ENCODE measurements around the gene SIL1. TPM values are rescaled to one million over a fixed set of nuclear protein-coding genes. Genes with fewer than 3 reads are reported as not detected.
"Not testable (repeated sequence)": the region's sequence is repeated elsewhere in the genome, so short reads cannot be mapped to it uniquely, and the experiment has no call there.

Gene SIL1
- 23.1 and 32.1 TPM in 2 replicates for total RNA-seq (2014; rRNA removed; shearing (Covaris generic))

DNA sequence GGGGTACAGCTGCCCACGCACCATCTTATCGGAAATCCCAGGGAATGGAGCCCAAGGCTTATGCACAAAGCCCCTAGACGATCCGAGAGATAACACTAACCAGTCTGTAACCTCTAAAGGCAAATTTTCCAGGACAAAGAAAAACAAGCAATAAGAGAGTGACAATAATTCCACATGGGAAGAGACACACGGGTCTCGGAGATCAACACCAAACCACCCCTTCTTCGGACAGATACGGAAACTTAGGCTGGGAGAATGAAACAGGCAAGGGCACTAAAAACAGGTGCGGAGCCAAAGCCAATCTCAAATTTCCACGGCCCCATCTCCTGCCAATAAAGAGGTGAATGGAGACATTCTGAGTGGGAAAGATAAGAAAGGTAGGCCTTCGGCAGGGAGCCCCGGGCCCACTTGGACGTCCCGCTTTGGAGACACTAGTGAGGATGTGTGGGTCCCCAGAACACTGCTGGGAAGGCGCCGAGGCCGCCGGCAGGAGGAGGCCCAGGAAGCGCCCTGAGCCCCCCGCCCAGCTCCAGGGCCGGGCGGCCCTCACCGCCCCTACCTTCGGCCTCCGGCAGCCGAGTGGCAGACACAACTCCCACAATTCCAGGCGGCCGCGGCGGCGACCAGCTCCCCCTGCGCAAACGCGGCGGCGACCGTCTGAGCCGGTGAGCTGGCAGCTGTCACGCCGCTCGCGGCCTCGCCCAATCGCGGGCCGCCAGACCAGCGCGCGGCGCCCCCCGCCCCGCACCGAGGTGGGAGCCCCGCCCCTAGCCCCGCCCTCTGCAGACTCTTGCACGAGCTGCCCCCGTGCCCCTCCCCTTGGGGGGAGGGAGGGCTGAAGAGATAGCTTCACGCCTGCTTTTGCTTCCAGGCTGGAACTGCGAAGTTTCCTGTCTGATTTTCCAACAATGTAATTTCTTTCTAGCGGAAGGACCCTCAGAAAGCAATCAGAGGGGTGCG, at the start of gene SIL1:
SIL1 (minus strand) TSS at position 659 of the 960 bp plus-strand sequence. CDS start 70,525 bp downstream, outside the sequence.
- DNase-seq (ENCODE audit: low spot score), result peak; percentile 94

GRCh38 chr5:139246394-139246793, 48.2 kb upstream of the SIL1 start:
- DNase-seq (ENCODE audit: low spot score), result no peak

DNA sequence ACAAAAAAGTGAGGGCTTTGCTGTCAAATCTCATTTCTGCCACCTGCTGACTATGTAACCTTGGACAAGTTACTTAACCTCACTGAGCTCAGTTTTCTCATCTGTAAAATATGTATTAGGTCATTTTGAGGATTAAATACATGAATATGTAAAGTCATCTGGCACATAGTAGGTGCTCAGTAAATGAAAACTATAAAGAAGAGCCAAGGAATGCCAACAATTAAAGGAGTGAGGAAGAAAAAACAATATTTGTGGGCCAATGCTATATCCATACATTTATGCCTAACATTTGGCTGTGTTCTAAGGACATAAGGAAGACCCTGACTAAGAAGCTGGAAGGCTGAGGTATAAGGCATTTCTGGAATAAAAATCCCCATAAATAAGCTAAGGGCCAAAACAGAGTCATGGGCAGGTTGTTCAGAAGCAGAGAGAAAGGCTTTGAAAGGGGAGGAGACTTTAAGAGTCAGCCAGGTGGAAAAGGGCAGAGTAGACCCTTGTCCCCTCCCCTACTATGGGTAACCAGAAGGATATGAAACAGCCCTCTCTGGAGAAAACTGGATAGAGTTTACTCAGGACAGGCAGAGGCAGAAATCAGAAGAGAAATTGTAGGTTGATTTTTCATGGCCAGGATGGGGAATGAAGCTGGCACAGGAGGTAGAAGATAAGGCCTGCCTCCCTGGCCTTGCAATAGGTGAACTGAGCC, 47.6 kb upstream of the SIL1 start:
- DNase-seq (ENCODE audit: low spot score), result no peak

DNA sequence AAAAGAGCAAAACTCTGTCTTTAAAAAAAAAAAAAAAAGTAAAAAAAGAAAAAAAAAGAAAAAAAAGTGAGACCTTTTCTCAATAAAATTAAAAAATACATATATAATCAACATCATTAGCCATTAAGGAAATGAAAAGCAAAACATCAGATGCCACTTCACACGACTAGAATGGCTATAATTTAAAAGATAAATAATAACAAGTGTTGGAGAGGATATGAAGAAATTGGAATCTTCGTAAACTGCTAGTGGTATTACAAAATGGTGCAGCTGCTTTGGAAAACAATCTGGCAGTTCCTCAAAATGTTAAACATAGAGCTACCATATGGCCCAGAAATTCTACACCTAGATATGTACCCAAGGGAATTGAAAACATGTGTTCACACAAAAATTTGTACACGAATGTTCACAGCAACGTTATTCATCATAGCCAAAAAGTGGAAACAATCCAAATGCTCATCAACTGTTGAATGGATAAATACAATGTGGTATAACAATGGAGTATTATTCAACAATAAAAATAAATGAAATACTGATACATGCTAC, 45.3 kb upstream of the SIL1 start:
- DNase-seq (ENCODE audit: low spot score), result no peak

GRCh38 chr5:139241139-139241538, 43.0 kb upstream of the SIL1 start:
- no peak for DNase-seq (ENCODE audit: low spot score)

GRCh38 chr5:139236479-139236878, 38.3 kb upstream of the SIL1 start:
- no peak for DNase-seq (ENCODE audit: low spot score)

DNA sequence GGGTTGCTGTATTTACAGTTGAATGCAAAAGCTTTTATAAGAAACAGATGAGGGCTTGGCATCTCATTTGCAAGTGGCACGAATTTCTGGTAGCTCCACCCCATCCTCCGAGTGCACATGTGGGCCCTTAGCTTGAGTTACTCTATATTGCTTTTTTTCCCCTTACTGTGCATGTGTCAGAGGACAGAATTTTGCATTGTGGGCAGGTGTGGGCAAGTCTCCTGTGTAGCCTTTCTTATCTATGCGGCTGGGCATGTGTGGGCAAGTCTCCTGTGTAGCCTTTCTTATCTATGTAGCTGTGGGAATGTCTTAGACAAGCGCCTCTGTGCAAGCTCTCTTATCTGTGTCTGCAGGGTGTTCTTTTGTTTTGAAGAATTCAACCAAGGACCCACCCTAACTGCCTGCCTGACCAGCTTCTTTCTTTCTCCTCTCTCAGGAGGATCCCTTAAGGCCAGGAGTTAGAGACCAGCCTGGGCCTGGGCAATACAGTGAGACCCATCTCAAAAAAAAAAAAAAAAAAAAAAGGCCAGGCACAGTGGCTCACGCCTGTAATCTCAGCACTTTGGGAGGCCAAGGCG, 34.1 kb upstream of the SIL1 start:
- no peak for DNase-seq (ENCODE audit: low spot score)

DNA sequence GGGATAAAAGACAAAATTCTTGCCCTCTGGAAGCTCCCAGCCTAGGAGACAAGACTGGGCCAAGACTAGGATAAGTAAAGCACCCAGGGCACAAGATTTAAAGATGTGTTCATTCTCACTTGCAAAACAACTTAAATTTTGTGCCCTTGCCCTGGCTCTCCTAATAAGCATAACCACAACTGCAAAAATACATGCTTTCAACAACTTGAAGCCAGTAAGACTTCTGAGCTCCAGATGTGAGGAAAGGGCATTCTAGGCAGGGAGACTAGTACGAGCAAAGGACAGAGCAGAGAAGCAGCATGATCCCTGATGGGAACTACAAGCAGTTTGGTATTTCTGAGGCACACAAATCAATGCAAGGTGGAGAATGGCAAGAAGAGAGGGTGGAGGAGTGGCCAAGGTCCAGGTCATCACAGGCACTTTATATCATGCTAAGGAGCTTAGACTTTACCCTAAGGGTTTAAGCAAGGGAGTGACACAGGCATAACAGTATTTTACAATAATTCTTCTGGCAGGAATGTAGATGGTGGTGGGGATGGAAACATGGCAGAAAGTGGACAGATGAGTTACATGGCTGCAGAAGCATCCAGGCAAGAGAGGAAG, 30.1 kb upstream of the SIL1 start:
- no peak for DNase-seq (ENCODE audit: low spot score)

DNA sequence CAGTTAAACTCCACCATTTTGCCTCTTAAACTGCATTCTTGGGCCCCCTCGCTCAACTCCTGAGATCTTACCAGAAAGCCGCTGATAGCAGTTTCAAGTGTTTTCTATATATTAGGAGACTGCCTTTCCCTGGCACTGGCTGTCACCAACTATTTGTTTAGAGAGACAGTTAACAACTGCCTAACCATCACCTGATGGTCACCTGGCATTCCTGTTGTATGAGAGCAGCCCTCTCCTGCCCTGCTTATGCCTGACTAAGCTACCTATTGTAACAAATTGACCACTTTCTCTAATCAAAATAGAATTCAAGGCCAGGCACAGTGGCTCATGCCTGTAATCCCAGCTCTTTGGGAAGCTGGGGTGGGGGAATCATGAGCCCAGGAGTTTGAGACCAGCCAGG, 28.0 kb upstream of the SIL1 start:
- no peak for DNase-seq (ENCODE audit: low spot score)

- DNase-seq (ENCODE audit: low spot score), result no peak
Observed at GRCh38 chr5:139223481-139223880, 25.3 kb upstream of the SIL1 start.

GRCh38 chr5:139222346-139222745, 24.2 kb upstream of the SIL1 start:
- DNase-seq (ENCODE audit: low spot score), result no peak

- DNase-seq (ENCODE audit: low spot score), result not testable (repeated sequence)
Observed at GRCh38 chr5:139218038-139218437, 19.9 kb upstream of the SIL1 start.

- DNase-seq (ENCODE audit: low spot score), result no peak
Observed at GRCh38 chr5:139215107-139215975, 17.2 kb upstream of the SIL1 start.

DNA sequence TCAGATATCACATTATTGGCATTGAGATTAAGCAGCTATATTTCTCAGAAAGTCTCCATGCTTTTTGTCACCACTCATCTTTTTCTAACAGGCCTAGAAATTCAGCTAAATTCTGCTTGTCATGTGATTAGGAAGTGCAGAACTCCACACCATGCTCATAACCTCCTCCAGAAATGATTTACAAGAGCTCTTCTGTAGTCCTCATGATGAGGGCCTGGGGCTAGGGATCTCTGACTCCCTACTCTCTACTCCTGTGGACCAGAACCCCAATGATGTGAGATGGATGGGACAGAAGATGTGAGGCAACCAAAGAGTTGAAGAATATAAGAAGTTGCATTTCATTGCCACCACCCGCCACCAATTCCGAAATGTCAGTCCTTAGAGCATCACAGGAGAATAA, 16.5 kb upstream of the SIL1 start:
- no peak for DNase-seq (ENCODE audit: low spot score)

- DNase-seq (ENCODE audit: low spot score), result no peak
Observed at GRCh38 chr5:139212906-139213305, 14.7 kb upstream of the SIL1 start.

- DNase-seq (ENCODE audit: low spot score), result no peak
Observed at GRCh38 chr5:139212486-139212885, 14.3 kb upstream of the SIL1 start.

DNA sequence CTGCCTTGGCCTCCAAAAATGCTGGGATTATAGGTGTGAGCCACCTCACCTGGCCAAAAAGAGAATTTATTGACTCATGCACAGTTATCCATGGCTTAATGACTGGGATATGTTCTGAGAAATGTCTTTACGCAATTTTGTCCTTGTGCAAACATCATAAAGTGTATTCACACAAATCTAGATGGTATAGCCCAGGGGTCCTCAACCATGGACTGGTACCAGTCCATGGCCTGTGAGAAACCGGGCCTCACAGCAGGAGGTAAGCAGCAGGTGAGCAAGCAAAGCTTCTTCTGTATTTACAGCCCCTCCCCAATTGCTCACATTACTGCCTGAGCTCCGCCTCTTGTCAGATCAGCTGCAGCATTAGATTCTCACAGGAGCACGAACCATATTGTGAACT, 12.4 kb upstream of the SIL1 start:
- no peak for DNase-seq (ENCODE audit: low spot score)

GRCh38 chr5:139207297-139208000, 9.3 kb upstream of the SIL1 start:
- no peak for DNase-seq (ENCODE audit: low spot score)

- DNase-seq (ENCODE audit: low spot score), result no peak
Observed at GRCh38 chr5:139205586-139205985, 7.4 kb upstream of the SIL1 start.

DNA sequence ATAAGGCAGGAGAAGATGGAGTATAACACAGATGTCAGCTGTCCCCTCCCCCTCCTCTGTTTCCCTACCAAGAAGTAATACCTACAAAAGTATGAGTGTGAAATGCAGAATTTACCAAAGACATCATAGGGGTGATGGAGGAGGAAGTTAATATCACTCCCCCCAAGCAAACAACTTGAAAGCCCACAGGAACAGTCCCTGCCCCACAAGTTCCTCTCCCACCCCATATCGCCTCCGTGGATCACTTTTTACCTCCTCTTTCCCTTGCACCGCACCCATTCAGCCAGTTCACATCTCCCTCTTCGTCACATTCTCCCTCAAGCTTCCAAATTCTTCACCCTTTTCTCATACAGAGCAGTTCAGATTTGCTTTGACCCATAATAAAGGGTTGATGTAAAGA, 7.0 kb upstream of the SIL1 start:
- no peak for DNase-seq (ENCODE audit: low spot score)
